ENCODE results near the gene ZNF511.

DNA sequence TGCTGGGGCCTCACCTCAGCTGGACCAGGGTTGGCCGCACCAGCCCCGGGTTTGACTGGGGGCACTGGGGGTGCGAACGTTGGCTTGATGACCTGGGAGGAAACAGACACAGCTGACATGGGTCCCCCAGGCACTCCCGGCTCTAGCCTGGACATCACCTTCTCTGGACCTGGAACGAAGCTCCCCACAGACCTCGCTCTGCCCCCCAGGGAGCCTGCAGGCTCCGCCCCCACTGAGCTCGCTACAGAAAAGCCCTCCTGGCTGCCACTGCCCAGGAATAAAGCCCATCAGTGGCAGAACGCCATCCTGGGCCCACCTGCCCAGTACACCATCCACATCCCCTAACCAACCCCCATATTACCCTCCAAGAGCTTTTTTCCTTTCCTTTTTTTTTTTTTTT lies 45.0 kb upstream of the ZNF511 start:
- TF ChIP-seq, protein P1, sequence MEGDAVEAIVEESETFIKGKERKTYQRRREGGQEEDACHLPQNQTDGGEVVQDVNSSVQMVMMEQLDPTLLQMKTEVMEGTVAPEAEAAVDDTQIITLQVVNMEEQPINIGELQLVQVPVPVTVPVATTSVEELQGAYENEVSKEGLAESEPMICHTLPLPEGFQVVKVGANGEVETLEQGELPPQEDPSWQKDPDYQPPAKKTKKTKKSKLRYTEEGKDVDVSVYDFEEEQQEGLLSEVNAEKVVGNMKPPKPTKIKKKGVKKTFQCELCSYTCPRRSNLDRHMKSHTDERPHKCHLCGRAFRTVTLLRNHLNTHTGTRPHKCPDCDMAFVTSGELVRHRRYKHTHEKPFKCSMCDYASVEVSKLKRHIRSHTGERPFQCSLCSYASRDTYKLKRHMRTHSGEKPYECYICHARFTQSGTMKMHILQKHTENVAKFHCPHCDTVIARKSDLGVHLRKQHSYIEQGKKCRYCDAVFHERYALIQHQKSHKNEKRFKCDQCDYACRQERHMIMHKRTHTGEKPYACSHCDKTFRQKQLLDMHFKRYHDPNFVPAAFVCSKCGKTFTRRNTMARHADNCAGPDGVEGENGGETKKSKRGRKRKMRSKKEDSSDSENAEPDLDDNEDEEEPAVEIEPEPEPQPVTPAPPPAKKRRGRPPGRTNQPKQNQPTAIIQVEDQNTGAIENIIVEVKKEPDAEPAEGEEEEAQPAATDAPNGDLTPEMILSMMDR (IDR thresholded peaks at IDR 0.05; ENCODE audit: insufficient read depth, low read length, poor library complexity, severe bottlenecking) = no peak
- TF ChIP-seq EZH2phosphoT487 (conservative IDR thresholded peaks at IDR 0.05; ENCODE audit: low read length) = no peak

Data from SU-DHL-6 (cell line).